SK-N-MC (cell line): ENCODE data around the gene GNG13.

Experiments
- DNase-seq: peaks from one replicate; pipeline ENCODE4 v3.0.0-alpha.2; 2011; ENCODE audit warnings: low read depth, low spot score
- H3K27ac ChIP-seq: fragments of 200-600 bp; sonication (generic); 2 replicates; pipeline ENCODE4 v1.5.1; 2016; ENCODE audit warnings: mixed run types
- H3K36me3 ChIP-seq: fragments of 200-600 bp; sonication (generic); 2 replicates; pipeline ENCODE4 v1.6.1; 2017; ENCODE audit warnings: antibody characterized with exemption, low read length, mixed read lengths; ENCODE audit not compliant: insufficient read depth
- H3K4me3 ChIP-seq: fragments of 200-600 bp; sonication (generic); 2 replicates; pipeline ENCODE4 v1.5.1; 2016
- H3K9ac ChIP-seq: fragments of 200-600 bp; sonication (generic); 2 replicates; pipeline ENCODE4 v1.8.0; 2017; ENCODE audit warnings: mixed run types, mixed read lengths; ENCODE audit not compliant: insufficient read length
- H3K9me3 ChIP-seq: fragments of 200-600 bp; sonication (generic); 2 replicates; pipeline ENCODE4 v1.6.1; 2017; ENCODE audit warnings: low read depth, mild to moderate bottlenecking, antibody characterized with exemption, low read length, moderate library complexity, mixed read lengths
- EZH2 ChIP-seq: fragments of 200-600 bp; sonication (generic); IDR thresholded peaks from one replicate; pipeline ENCODE4 v1.6.1; 2017; ENCODE audit warnings: antibody characterized with exemption
- FOXP2 ChIP-seq: optimal IDR thresholded peaks from 2 replicates; pipeline ENCODE3; 2011; ENCODE audit warnings: mild to moderate bottlenecking, moderate library complexity; ENCODE audit not compliant: insufficient read depth; ENCODE audit errors: extremely low read length, control extremely low read depth
- POLR2AphosphoS5 ChIP-seq: IDR thresholded peaks from 2 replicates; pipeline ENCODE4 v1.6.1; 2012; ENCODE audit warnings: mild to moderate bottlenecking, low read depth, low read length, borderline replicate concordance

The GNG13 gene

DNA sequence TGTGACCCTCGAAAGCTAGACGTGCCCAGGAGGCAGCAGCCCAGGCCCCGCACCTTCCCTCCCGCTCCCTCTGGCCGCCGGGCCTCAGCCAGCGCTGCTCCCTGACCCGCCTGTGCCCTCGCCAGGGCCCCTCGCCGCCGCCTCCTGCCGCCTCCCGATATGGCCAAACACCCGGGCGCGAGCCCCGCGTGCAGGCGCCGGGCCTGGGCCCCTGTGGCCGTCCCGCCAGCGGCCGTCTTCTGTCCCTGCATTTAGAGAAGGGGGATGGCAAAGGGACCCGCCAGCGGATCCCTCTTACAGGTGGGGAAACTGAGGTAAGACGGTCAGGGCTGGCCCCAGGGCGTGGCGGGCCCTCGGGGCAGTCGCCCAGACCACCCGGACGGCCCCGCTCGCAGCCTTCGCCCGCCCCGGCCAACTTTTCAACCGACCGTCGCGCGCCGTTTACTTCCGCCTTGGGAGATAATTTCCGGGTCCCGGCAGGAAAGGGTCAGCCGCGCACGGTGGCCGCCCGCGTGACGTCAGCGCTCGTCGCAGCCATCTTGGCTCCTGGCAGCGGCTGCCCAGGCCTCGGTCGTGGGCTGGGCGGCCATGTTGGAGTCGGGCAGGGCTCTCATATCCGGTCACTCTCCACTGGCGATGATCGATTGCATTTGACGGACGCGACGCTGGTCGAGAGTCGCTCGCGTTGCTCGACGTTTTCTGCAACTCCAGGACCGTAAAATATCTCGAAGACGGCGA, 7.0 kb upstream of the GNG13 start:
- Histone ChIP-seq H3K9me3 (no peaks in the 10 kb centered on the region), H3K4me3 (peak overlapping the region; percentile 88), H3K36me3 (no peaks in the 10 kb centered on the region), H3K9ac (peak overlapping the region; percentile 79), H3K27ac (no peak overlapping the region)
- TF ChIP-seq FOXP2 (no peak), POLR2AphosphoS5 (peak; percentile 42; the same call in 1 of the 2 replicates)
- DNase-seq: no peak

DNA sequence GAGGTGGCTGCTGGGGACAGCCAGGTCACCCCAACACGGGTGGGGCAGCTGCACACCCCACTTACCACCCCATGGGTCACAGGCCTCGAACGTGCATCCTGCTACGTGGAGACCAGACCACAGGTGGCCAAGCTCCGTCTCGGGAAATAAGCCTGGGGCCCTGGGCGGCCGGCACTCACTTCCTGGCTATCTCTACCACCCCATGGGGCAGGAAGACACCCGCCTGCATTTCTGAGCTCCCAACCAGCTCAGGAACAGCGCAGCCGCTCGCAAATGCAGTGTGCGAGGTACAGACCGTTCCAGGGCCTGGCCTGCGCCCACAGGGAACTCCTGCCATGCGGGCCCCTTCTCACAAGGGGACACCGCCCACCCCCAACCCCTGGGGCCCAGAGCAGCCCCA, 4.9 kb upstream of the GNG13 start:
- Histone ChIP-seq H3K4me3 (no peak overlapping the region), H3K9me3 (no peaks in the 10 kb centered on the region), H3K27ac (no peak overlapping the region), H3K36me3 (no peaks in the 10 kb centered on the region), H3K9ac (no peak overlapping the region)
- no peak for DNase-seq
- TF ChIP-seq FOXP2 (no peak), POLR2AphosphoS5 (no peak), EZH2 (no peak)

DNA sequence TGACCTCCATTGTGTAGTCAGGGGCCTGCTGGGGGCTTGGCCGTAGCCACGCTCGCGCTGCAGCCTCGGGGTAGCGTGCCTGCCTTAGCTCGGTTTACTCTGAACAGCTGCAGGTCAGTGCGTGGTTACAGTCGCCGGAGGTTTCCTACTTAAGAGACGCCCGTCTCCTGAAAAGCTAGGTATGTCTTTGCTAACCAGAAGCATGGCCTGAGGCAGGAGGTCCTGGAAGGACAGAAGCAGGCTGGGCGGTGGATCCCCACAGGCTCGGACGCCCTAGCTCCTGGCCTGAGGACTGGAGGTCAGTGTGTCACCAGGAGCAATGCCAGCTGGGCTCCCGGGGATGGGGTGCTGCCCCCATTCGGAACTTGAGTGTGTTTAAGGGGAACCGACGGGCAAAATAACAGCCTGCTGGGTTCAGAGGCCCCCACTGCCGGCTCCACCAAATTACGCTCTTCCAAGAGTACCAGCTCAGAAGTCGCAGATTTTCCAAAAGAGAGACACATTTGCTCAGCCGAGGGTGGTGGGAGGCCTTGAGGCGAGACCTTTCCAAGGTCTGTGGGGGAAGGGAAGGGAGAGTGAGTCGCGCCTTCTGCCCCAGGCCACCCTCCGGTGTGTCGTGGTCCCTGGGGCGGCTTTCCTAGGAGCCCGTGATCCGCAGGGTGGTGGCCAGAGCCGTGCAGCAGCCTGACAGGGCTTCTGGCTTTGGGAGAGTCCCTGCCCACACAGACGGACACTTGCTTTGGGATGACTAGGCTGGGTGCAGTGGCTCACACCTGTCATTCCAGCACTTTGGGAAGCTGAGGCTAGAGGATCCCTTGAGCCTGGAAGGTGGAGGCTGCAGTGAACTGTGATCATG, 3.9 kb upstream of the GNG13 start:
- Histone ChIP-seq H3K27ac (no peak overlapping the region), H3K9ac (no peak overlapping the region), H3K4me3 (no peak overlapping the region), H3K36me3 (no peaks in the 10 kb centered on the region), H3K9me3 (no peaks in the 10 kb centered on the region)
- no peak for DNase-seq
- TF ChIP-seq EZH2 (no peak), POLR2AphosphoS5 (no peak), FOXP2 (no peak)

GRCh38 chr16:803754-804080, 3.2 kb upstream of the GNG13 start:
- Histone ChIP-seq H3K4me3 (no peak overlapping the region), H3K9ac (no peak overlapping the region), H3K36me3 (no peaks in the 10 kb centered on the region), H3K9me3 (no peaks in the 10 kb centered on the region), H3K27ac (no peak overlapping the region)
- DNase-seq: no peak
- TF ChIP-seq FOXP2 (no peak), POLR2AphosphoS5 (no peak), EZH2 (no peak)

GRCh38 chr16:802914-803753, 2.6 kb upstream of the GNG13 start:
- Histone ChIP-seq H3K9me3 (no peaks in the 10 kb centered on the region), H3K4me3 (no peak overlapping the region), H3K27ac (no peak overlapping the region), H3K9ac (no peak overlapping the region), H3K36me3 (no peaks in the 10 kb centered on the region)
- TF ChIP-seq POLR2AphosphoS5 (no peak), EZH2 (no peak), FOXP2 (no peak)
- DNase-seq: no peak

GRCh38 chr16:802461-802860, 1.9 kb upstream of the GNG13 start:
- Histone ChIP-seq H3K27ac (no peak overlapping the region), H3K9me3 (no peaks in the 10 kb centered on the region), H3K4me3 (no peak overlapping the region), H3K36me3 (no peaks in the 10 kb centered on the region; the same call in 1 of the 2 replicates), H3K9ac (no peak overlapping the region)
- no peak for DNase-seq
- no peak for TF ChIP-seq EZH2
- no peak for TF ChIP-seq FOXP2
- TF ChIP-seq POLR2AphosphoS5: no peak

- Histone ChIP-seq H3K36me3 (no peaks in the 10 kb centered on the region; the same call in 1 of the 2 replicates), H3K27ac (no peak overlapping the region), H3K4me3 (no peak overlapping the region), H3K9ac (no peak overlapping the region), H3K9me3 (no peaks in the 10 kb centered on the region)
- TF ChIP-seq FOXP2: no peak
- TF ChIP-seq EZH2: no peak
- TF ChIP-seq POLR2AphosphoS5: no peak
- DNase-seq: no peak
Measured at GRCh38 chr16:801584-802363, 1.2 kb upstream of the GNG13 start.
